Measurements from ENCODE around the gene CD244.
"Not testable (repeated sequence)": the region's sequence is repeated elsewhere in the genome, so short reads cannot be mapped to it uniquely, and the experiment has no call there.

CD244 gene

DNA sequence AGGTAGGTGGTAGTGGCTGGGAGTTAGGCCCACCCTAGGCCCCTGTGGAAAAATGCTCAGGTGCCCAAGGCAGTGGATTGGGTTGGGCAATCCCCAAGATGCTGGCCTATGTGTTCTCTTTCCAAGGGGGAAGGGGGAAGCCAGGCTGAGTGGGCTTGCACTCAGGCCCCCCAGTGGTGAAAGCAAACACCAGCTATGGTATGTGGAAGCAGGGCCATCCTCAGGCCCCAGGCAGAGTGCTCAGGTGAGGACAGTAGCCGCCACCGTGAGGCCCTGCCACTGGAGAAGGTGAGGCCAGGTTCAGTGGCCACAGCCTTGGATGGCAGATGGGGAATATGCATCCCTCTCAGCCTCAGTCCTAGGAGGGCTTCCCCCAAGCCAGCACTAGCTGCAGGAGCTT lies 54.9 kb downstream of the CD244 start:
- no peak for DNase-seq

DNA sequence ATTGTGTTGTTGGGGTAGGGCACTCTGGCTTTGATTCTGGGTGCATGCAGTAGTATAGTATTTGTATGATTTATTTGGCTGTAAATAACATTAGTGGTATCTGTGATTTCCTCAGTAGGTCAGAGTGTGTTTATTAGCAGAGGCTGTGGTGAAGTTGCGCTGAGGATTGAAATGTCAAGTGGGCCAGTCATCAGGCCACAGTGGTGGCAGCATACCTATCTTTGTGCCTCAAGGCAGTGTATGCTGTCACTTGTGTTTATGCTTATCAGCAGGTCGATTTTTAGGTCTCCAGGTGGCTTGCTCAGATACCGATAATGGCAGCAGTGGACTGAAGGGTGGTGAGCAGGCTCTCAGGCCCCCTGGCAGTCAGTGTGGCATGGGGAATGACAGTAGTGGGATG lies 55.4 kb downstream of the CD244 start:
- DNase-seq = no peak

DNA sequence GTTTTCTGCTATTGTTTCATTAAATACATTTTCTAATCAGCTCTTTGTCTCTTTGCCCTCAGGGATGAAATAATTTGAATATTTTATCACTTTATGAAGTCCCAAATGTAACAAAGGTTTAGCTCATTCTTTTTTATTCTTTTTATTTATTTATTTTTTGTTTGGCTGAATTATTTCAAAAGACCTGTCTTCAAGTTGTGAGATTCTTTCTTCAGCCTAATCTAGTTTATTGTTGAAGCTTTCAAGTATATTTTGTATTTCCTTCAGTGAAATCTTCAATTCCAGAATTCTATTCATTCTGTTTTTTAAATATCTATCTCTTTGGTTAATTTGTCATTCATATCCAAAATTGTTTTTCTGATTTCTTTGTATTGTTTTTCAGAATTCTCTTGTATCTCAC lies 55.9 kb downstream of the CD244 start:
- DNase-seq = no peak

DNA sequence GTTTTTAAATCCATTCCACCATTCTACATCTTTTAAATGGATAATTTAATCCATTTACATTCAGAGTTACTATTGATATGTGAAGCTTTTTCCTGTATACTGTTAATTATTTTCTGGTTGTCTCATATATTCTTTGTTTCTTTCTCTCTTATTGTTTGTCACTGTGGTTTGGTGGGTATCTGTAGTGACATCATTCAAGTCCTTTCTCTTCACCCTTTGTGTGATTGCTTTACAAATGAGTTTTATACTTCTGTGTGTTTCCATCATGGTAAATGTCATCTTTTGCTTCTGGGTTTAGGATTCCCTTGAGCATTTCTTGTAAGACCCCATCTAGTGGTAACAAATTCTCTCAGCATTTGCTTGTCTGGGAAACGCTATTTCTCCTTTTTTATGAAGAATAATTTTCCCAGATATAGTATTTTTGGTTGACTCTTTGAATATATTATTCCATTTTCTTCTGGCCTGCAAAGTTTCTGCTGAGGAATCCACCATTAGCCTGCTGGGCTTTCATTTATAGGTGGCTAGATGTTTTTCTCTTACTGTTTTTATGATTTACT lies 56.5 kb downstream of the CD244 start:
- no peak for DNase-seq

DNA sequence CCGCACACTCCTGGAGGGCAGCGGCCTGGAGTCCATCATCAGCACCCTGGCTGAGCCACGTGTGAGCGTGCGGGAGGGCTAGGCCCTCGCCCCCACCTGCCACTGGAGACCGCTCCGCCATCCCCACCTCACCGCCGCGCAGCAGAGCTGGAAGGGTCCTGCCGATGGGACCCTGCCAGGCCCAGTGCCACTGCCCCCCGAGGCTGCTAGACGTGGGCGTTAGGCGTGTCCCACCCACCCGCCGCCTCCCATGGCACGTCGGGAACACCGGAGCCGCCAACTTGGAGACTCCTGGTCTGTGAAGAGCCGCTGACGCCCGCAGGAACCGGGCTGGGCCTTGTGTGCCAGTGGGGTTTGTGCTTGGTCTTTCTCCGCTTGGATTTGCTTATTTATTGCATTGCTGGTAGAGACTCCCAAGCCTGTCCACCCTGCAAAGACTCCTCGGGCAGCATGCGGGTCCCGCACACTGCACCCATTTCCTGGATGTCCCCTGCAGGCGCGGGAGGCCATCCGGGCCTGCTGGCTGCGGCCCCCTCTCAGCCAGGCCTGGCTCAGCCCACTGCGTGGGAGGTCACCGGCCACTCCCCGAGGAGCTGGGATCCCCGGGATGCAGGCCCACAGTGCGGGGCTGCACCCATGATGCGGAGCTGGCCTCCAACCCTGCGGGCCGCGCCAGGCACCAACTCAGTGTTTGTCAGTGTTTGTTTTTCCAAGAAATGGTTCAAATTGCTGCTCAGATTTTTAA lies 60.7 kb downstream of the CD244 start:
- DNase-seq = no peak

DNA sequence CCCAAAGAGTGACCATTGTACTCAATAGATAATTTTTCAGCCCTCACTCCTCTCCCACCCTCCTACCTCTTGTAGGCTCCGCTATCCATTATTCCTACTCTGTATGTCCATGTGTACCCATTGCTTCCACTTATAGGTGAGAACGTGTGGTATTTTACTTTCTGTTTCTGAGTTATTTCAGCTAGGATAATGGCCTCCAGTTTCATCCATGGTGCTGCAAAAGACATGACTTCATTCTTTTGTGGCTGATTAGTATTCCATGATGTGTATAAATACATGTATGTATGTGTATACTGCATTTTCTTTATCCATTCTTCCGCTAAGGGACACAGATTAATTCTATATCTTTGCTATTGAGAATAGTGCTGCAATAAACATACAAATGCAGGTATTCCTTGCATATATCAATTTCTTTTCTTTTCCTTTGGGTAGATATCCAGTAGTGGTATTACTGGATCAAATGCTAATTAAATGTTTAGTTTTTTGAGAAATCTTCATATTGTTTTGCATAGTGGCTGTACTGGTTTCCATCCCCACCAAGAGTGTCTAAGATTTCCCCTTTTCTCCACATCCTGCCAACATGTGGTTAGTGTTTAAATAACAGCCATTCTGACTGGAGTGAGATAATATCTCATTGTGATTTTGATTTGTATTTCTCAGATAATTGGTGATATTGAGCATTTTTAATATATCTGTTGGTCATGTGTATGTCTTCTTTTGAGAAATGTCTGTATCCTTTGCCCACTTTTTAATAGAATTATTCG lies 61.9 kb downstream of the CD244 start:
- DNase-seq = no peak

DNA sequence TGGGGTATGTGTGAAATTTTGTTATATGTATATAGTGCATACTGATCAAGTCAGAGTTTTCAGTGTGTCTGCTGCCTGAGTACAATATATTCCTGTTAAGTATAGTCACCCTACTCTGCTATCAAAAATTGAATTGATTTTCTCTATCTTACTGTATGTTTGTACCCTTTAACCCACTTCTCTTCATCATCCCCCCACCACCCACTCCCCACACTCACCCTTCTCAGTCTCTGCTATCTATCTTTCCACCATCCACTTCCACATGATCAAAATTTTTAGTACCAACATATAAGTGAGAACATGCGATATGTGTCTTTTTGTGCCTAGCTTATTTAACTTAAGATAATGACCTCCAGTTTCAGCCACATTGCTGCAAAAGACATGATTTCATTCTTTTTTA lies 62.5 kb downstream of the CD244 start:
- DNase-seq = no peak

DNA sequence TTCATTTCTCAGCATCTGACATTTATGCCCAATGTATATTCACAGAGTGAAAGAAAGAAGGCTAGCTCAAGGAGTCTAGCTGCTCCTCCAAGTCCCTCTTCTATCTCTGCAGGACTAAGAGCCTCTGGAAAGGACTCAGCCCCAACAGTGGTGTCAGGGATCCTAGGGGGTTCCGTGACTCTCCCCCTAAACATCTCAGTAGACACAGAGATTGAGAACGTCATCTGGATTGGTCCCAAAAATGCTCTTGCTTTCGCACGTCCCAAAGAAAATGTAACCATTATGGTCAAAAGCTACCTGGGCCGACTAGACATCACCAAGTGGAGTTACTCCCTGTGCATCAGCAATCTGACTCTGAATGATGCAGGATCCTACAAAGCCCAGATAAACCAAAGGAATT lies 63.0 kb downstream of the CD244 start:
- DNase-seq = no peak

DNA sequence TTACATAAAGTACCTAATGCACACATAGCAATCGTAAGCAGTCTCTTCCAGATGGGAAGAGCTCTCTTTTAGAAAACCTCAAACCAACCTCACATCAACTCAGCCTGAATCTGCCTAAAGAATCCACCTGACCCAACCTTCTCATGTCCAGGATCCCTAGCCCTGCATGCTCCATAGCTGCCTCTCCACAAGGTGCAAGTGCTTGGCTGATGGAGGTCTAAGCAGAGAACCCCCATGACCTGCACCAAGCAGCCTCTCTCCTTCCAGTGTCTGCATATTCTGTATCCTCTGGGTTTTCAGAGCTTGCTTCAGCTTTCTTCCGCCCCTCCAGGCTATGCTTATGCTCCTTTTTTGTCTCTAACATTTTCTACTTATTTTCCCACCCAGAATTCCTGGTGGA lies 64.2 kb downstream of the CD244 start:
- DNase-seq = no peak

DNA sequence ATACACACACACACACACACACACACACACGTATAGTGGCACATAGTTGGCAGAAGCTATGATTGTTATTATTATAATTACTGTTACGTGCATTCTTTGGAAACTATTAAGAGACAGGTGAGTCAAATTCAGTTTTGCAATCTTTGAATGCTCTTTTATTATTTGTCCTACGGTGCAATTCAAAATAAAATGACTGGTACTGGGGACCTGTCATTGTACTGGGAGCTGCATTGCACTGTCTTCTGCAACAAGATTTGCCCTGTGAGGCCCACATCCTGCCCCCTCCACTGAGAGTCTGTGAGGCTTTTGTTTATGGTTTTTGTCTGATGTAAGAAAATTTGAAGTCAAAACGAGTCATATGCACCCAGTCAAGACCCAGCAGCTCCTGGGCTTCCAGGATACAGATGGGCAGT lies 64.8 kb downstream of the CD244 start:
- no peak for DNase-seq

DNA sequence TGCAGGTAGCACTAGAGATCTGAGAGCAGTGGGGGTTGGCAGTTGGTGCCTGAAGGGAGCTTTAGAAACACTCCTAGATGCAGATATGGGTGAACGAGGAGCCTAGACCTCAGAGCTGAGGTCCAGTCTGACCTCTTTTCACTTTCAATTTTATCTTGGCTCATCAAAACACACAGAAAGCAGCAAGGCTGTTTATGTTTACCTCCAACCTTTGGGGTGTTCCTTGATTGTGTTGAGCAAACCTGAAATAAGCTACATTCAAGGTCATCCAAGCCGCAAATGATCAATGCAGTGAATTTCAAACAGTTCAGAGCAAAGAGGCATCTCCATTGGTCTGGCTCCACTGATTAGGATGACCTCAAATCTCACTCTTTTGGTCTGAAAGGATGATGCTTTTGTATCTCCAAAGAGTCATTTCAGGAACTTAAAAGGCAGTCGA lies 65.4 kb downstream of the CD244 start:
- DNase-seq = no peak

DNA sequence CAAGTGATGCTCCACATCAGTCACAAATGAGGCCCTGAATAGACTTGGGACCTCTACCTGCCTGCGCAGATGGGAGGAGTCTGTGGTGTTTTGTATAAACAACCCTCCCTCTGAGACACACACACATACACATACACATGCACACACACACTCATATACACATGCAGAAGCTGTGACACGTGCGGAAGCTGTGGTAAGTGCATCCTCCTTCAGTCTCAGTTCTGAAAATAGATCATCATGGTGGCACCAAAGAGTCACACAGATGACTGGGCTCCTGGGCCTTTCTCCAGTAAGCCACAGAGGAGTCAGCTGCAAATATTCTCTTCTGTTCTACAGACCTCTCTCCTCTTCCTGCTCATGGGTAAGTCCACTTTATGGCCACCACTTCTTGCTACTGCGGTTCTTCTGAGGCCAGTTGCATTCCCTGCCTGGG lies 66.7 kb downstream of the CD244 start, which contains the start of gene LY9:
Gene LY9, plus strand, starts transcription at position 224 of the 433 bp plus-strand sequence. Its CDS starts 14 bp downstream, at position 238.
- DNase-seq = no peak

DNA sequence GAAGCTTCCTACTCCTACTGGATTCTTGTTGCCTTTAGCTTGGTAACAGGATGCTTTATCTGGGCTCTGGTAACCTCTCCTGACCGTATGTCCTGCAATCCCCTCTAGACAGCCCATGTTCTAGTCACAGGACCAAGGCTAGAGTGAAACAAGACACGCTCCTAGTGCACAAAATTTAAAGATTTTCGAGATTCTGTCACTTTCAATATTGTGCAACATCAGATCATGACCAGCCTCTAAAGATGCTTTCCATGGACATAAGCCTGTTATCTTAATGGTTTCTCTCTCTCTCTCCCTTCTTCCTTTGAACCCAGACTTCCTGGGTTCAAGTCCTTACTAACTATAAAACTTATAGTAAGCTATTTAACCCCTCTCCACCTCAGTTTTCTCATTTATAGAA lies 68.3 kb downstream of the CD244 start:
- no peak for DNase-seq

DNA sequence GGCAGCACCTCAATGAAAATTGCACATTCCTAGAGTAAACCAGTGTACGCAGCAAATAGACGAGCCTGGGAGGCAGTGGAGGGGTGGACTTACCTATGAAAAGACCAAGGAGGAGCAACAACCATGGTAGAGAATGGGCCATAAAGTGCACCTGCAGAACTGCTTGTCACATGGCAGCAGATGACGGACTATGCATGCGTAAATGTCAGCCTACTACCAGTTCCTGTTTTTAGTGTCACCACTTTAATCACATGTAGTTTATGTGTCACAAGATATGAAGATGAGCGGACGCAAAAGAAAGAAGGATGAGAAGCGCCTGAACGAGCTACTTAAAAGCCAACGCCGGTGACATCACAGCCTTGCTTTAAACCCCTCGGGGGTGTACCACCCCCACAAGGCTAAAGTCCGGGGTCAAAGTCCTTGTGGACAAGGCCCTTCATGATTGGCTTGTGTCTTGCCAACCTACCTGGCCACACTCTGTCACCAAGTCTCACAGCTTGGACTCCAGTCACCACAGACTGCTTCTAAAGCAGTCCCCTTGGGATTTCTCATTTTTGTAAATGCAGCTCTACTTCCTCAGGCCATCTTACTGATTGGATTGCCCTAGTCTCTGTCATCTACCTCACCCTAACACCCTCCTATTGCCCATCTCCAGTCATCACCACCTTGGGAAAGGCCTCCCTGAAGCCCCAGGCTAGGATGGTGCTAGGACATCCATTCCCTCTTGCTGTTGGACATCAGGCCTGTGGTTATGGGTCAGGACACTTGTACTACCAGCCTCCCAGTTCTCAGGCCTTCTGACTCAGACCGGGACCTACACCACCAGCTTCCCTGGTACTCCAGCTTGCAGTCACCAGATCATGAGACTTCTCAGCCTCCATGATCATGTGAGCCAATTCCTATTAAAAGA lies 72.7 kb downstream of the CD244 start:
- no peak for DNase-seq

DNA sequence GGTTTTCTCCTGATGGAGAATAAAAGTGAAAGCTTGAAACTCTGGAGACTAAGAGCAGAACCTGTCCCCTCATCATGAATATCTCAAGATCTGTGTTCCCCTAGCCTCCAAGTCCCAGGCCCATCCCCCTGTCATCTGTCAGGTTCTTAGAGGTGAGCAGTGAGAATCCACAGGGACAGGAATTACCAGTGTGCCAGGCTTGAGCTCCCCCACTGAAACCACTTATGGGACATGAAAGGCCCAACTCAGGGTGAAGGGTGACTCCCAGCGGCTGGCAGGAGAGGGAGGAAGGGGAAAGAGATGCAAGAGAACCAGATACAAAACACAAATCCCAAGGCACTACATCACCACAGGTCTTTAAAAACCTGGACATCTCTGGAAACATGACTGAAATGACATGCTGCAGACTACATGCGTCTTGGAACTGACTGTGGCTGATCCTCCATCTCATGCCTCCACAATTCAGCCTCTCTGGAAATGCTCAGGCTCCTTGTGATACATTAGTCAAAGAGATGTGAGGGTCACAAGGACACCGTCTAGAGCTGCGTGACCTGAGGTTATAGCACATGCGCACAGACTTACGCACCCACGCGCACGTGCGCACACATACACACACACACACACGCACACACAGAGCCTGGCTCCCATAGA lies 73.5 kb downstream of the CD244 start:
- no peak for DNase-seq

DNA sequence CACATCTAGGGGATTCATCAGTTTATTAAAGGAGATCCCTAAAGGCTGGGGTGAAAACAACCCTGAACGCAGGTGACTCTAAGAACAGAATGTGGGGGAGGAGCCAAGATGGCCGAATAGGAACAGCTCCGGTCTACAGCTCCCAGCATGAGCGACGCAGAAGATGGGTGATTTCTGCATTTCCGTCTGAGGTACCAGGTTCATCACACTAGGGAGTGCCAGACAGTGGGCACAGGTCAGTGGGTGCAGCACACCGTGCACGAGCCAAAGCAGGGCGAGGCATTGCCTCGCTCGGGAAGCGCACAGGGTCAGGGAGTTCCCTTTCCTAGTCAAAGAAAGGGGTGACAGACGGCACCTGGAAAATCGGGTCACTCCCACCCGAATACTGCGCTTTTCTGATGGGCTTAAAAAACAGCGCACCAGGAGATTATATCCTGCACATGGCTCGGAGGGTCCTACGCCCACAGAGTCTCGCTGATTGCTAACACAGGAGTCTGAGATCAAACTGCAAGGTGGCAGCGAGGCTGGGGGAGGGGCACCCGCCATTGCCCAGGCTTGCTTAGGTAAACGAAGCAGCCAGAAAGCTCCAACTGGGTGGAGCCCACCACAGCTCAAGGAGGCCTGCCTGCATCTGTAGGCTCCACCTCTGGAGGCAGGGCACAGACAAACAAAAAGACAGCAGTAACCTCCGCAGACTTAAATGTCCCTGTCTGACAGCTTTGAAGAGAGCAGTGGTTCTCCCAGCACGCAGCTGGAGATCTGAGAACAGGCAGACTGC lies 79.5 kb downstream of the CD244 start:
- not testable (repeated sequence) for DNase-seq

DNA sequence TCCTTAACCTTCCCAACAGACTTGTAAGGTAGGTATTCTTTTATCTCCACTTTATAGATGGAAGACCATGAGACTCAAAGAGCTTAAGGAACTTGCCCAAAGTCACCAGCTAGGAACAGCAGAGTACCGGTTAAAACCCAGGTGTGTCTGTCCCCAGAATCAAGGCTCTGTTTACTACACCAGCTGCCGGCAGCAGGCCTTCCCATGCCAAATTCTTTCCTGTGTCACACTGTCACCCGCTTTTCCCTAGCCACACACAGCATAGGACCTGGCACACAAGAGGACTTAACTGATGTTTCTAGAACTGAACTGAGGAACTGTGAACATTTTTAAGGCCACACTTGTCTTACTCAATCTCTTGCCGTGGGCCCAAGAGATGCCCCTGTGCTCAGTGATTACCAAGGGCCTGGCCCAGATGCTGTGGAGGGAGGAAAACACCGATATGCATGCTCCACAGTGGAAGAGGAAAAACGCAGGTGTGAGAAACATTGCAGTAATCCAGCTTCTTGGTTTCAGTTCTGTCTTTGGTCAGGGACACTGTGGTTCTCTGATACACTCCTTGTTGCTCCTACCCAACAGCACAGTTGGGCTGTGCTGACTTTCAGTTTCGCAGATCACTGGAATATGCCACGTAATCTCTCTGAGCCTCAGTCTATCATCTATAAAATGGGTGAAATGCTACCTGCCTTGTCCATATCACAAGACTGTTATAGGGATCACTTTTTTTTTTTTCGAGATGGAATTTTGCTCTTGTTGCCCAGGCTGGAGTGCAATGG lies 80.6 kb downstream of the CD244 start:
- DNase-seq = no peak

DNA sequence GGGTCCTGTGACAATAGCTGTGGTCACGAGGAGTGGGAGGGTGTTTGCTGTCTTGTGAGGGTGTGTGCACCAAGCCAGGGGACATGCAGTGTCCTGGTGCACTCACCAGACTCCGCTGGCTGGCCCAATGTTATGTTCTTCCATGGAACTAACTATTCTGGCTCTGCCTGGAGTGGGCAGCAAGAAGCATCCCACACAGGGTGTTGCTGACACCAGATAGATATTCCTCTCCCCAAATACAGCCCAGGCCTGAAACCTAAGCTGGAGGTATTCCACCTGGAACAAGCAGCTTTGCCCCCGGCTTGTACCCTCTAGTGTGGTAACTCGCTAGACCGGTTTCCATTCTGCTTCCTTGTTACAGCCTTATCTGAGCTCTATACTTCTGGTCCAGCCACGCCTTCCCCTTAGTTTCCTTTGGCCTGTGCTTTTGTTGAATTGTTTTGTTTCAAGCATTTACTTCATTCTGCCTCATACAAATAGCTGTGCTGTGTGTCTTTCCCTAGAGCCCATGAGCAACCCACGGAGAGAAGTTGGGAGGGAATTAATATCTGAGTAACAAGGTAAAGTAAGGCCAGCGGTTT lies 81.4 kb downstream of the CD244 start:
- peak; percentile 73 for DNase-seq

DNA sequence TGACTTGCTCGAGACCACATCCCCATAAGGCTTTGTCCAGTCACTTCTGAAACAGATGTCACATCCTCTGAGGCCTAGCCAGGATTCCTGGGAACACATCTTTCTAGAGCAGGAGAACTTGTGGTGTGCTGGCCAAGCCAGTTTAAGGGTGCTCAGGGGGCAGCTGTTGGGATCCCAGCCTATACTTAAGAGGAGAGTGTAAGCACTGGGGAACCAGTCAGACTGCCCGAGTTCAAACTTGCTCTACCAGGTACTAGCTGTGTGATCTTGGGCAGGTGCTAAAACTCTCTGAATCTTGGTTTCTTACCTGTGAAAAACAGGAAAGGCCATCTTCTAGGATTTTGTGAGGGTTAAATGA lies 82.3 kb downstream of the CD244 start:
- DNase-seq = no peak

All from NCI-H1048 (cell line).